Caco-2 (cell line): ENCODE measurements around the gene MGMT. TPM values are rescaled to one million over a fixed set of nuclear protein-coding genes. Genes with fewer than 3 reads are reported as not detected.
A peak's percentile ranks its signal among the peaks of the same experiment; 100 is the strongest.

Source experiments
- BruUV-seq: library from RNA; stranded (reverse); fragments of 400-500 nt; replicated peaks from 2 replicates; lab custom pipeline; 2021; lab: Mats Ljungman, UMichigan
- CTCF ChIA-PET: fragments of 300-600 bp; sonication (Branson Sonifier 250); formaldehyde crosslinking; loops from one replicate; lab custom pipeline; 2022; ENCODE audit warnings: antibody characterized with exemption; lab: Charles Lee
- POLR2A ChIA-PET: fragments of 300-600 bp; sonication (Branson Sonifier 250); formaldehyde crosslinking; loops from one replicate; lab custom pipeline; 2022; ENCODE audit warnings: antibody characterized with exemption; lab: Charles Lee
- DNase-seq, 2 experiments: peaks; one replicate each; pipeline versions ENCODE4 v3.0.0 to v3.0.0-alpha.2; 2020 to 2022
- H3K27me3 ChIP-seq: replicated peaks from 2 replicates; pipeline ENCODE4 v1.6.0; 2011; ENCODE audit warnings: low read length; ENCODE audit not compliant: control insufficient read depth, insufficient read depth
- H3K36me3 ChIP-seq: 2 replicates; pipeline ENCODE4 v1.5.1; 2011; ENCODE audit warnings: low read length; ENCODE audit not compliant: control insufficient read depth, insufficient read depth
- H3K4me1 ChIP-seq: fragments of 250-450 bp; sonication (Bioruptor Pico); 2 replicates; pipeline ENCODE4 v1.5.1; 2020; ENCODE audit warnings: mild to moderate bottlenecking
- H3K4me3 ChIP-seq: 2 replicates; pipeline ENCODE4 v1.5.1; 2011; ENCODE audit warnings: low read depth, mild to moderate bottlenecking, control low read depth, low read length
- H3K9me3 ChIP-seq: fragments of 250-450 bp; sonication (Bioruptor Pico); 2 replicates; pipeline ENCODE4 v1.5.1; 2020; ENCODE audit warnings: mild to moderate bottlenecking, moderate library complexity
- H3K27ac Mint-ChIP-seq: one replicate; pipeline ENCODE4 v1.8.0; 2022; ENCODE audit warnings: mixed read lengths; ENCODE audit not compliant: unreplicated experiment
- H3K27me3 Mint-ChIP-seq: one replicate; pipeline ENCODE4 v1.8.0; 2022; ENCODE audit warnings: mixed read lengths; ENCODE audit not compliant: insufficient read depth, unreplicated experiment
- H3K36me3 Mint-ChIP-seq: one replicate; pipeline ENCODE4 v1.8.0; 2022; ENCODE audit warnings: mild to moderate bottlenecking, mixed read lengths; ENCODE audit not compliant: insufficient read depth, unreplicated experiment
- H3K4me1 Mint-ChIP-seq: one replicate; pipeline ENCODE4 v1.8.0; 2022; ENCODE audit warnings: low read depth, mixed read lengths; ENCODE audit not compliant: unreplicated experiment
- H3K4me3 Mint-ChIP-seq: one replicate; pipeline ENCODE4 v1.8.0; 2022; ENCODE audit warnings: mild to moderate bottlenecking, moderate library complexity, mixed read lengths; ENCODE audit not compliant: unreplicated experiment
- H3K9me3 Mint-ChIP-seq: one replicate; pipeline ENCODE4 v1.8.0; 2022; ENCODE audit warnings: mixed read lengths; ENCODE audit not compliant: unreplicated experiment
- CTCF ChIP-seq, 2 experiments: fragments of 200-600 bp in 1 of 2; IDR thresholded peaks; 1 replicate in 1 of 2; 2 replicates in 1 of 2; pipeline versions ENCODE4 v1.5.1 to v1.8.0; 2011 to 2022; ENCODE audit warnings: antibody characterized with exemption in 1 of 2, control low read depth in 1 of 2, inconsistent platforms in 1 of 2, low read depth in 1 of 2, low read length in 1 of 2, mild to moderate bottlenecking in 1 of 2, moderate library complexity in 1 of 2; ENCODE audit not compliant: insufficient read depth in 1 of 2, severe bottlenecking in 1 of 2, unreplicated experiment in 1 of 2
- intact Hi-C: fragments of 100-400 bp; cut with micrococcal nuclease; formaldehyde crosslinking; loops from one replicate; pipeline ENCODE4 v1.10.0; 2022; ENCODE audit not compliant: unreplicated experiment
- total RNA-seq: library from RNA; stranded (reverse); gene quantifications from 2 replicates; pipeline ENCODE4 v1.2.3, GENCODE V29; 2022

Gene MGMT
- total RNA-seq, 1 experiment from 2014 or later: 57.0 TPM

GRCh38 chr10:129468187-129468586, 1.1 kb downstream of the MGMT start:
- peak overlapping the region; percentile 70 for H3K27ac Mint-ChIP-seq
- CTCF ChIA-PET: no interaction called here
- H3K9me3 ChIP-seq: no peaks in the 10 kb centered on the region
- TF ChIP-seq CTCF (IDR thresholded peaks at IDR 0.05; ENCODE audit: insufficient read depth in 1 of 2, low read depth in 1 of 2, low read length in 1 of 2, severe bottlenecking in 1 of 2, unreplicated experiment in 1 of 2): no peak
- BruUV-seq: no TSS peak
- no peaks in the 10 kb centered on the region for H3K36me3 ChIP-seq
- no peaks in the 10 kb centered on the region for H3K27me3 ChIP-seq
- H3K4me1 Mint-ChIP-seq: peaks cover 29% of the 10 kb centered on the region
- H3K4me1 ChIP-seq: peaks cover 53% of the 10 kb centered on the region
- intact Hi-C loops: loop anchor here (5.0 to 10.0 kb wide), 3 partner anchors 34 to 497 kb away; partner anchors contain the start of gene EBF3
- no peak overlapping the region; the same call in 1 of the 2 replicates for H3K4me3 ChIP-seq
- H3K4me3 Mint-ChIP-seq: peak overlapping the region; percentile 82
- peaks cover 10% of the 10 kb centered on the region for H3K9me3 Mint-ChIP-seq
- POLR2A ChIA-PET: no interaction called here
- H3K36me3 Mint-ChIP-seq: peaks cover 26% of the 10 kb centered on the region
- H3K27me3 Mint-ChIP-seq: no peaks in the 10 kb centered on the region
- DNase-seq: no peak

GRCh38 chr10:129470103-129470851, 3.2 kb downstream of the MGMT start:
- H3K27ac Mint-ChIP-seq: peak overlapping the region; percentile 56
- CTCF ChIA-PET: no interaction called here
- no peaks in the 10 kb centered on the region for H3K27me3 Mint-ChIP-seq
- H3K27me3 ChIP-seq: no peaks in the 10 kb centered on the region
- H3K4me1 ChIP-seq: peaks cover 33% of the 10 kb centered on the region
- intact Hi-C loops: no loop called here
- H3K36me3 ChIP-seq: no peaks in the 10 kb centered on the region
- BruUV-seq: no TSS peak
- no peaks in the 10 kb centered on the region for H3K9me3 Mint-ChIP-seq
- peaks cover 13% of the 10 kb centered on the region for H3K36me3 Mint-ChIP-seq
- H3K4me3 ChIP-seq: no peak overlapping the region
- peaks cover 22% of the 10 kb centered on the region for H3K4me1 Mint-ChIP-seq
- no peak for TF ChIP-seq CTCF (IDR thresholded peaks at IDR 0.05; ENCODE audit: insufficient read depth in 1 of 2, low read depth in 1 of 2, low read length in 1 of 2, severe bottlenecking in 1 of 2, unreplicated experiment in 1 of 2)
- DNase-seq: peak in 1 of 2 experiments; percentile 36
- peak overlapping the region; percentile 35 for H3K4me3 Mint-ChIP-seq
- POLR2A ChIA-PET: no interaction called here
- H3K9me3 ChIP-seq: no peaks in the 10 kb centered on the region

GRCh38 chr10:129471447-129472175, 4.6 kb downstream of the MGMT start:
- CTCF ChIA-PET: no interaction called here

More at GRCh38 chr10:129471447-129472175, 4.6 kb downstream of the MGMT start:
- Histone ChIP-seq H3K4me3 (no peak overlapping the region), H3K36me3 (no peaks in the 10 kb centered on the region), H3K9me3 (no peaks in the 10 kb centered on the region), H3K27me3 (no peaks in the 10 kb centered on the region), H3K4me1 (peaks cover 19% of the 10 kb centered on the region)
- Mint-ChIP-seq H3K27me3 (no peaks in the 10 kb centered on the region), H3K27ac (peak overlapping the region; percentile 56), H3K36me3 (peaks cover 13% of the 10 kb centered on the region), H3K9me3 (no peaks in the 10 kb centered on the region), H3K4me1 (peaks cover 22% of the 10 kb centered on the region), H3K4me3 (no peak overlapping the region)
- no TSS peak for BruUV-seq
- POLR2A ChIA-PET: no interaction called here
- TF ChIP-seq CTCF (IDR thresholded peaks at IDR 0.05; ENCODE audit: insufficient read depth in 1 of 2, low read depth in 1 of 2, low read length in 1 of 2, severe bottlenecking in 1 of 2, unreplicated experiment in 1 of 2): no peak
- DNase-seq: no peak
- intact Hi-C loops: no loop called here
